ENCODE data around the gene EDAR.

EDAR gene

DNA sequence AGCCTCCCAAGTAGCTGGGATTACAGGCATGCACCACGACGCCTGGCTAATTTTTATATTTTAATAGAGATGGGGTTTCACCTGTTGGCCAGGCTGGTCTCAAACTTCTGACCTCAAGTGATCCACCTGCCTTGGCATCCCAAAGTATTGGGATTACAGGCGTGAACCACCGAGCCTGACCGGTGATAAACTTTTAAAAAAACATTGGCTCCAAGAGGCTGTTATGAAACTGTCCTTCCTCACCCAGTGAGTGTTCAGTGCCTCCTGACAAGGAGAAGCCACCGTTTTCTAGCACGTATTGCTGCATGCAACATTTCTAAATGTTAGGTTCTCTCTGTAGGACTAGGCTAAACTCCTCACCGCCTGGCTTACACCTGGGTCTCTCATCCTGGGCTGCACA lies 63.3 kb downstream of the EDAR start:
- DNase-seq (ENCODE audit: extremely low read depth, insufficient read length): no peak
- Histone ChIP-seq H3K27me3 (replicated peaks; ENCODE audit: control insufficient read depth, insufficient read depth, low read length) (no peaks in the 10 kb centered on the region; the same call in 1 of the 2 replicates), H3K4me3 (replicated peaks; ENCODE audit: low read depth, low read length) (no peak overlapping the region), H3K36me3 (ENCODE audit: control insufficient read depth, insufficient read depth, low read length) (no peaks in the 10 kb centered on the region)
- TF ChIP-seq, protein P1, sequence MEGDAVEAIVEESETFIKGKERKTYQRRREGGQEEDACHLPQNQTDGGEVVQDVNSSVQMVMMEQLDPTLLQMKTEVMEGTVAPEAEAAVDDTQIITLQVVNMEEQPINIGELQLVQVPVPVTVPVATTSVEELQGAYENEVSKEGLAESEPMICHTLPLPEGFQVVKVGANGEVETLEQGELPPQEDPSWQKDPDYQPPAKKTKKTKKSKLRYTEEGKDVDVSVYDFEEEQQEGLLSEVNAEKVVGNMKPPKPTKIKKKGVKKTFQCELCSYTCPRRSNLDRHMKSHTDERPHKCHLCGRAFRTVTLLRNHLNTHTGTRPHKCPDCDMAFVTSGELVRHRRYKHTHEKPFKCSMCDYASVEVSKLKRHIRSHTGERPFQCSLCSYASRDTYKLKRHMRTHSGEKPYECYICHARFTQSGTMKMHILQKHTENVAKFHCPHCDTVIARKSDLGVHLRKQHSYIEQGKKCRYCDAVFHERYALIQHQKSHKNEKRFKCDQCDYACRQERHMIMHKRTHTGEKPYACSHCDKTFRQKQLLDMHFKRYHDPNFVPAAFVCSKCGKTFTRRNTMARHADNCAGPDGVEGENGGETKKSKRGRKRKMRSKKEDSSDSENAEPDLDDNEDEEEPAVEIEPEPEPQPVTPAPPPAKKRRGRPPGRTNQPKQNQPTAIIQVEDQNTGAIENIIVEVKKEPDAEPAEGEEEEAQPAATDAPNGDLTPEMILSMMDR (IDR thresholded peaks at IDR 0.05; ENCODE audit: insufficient read depth, low read length, poor library complexity, severe bottlenecking): no peak

DNA sequence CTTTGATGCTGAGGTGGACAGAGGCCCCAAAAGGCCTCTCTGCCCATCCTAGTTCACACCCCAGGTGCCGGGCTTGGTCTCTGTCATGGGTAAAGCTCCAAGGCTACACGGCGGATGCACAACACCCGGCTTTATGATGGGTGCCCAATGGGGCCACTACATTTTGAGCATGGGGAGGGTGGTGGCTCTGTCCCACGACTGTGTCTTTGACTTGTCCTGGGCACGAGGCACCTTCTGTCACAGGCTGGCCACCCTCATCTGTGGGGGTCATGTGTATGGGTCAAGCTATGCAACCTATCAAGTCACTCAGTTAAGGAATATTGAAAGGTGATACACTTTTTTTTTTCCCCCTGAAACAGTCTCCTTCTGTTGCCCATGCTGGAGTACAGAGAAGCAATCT lies 63.7 kb downstream of the EDAR start:
- no peaks in the 10 kb centered on the region for H3K36me3 ChIP-seq (ENCODE audit: control insufficient read depth, insufficient read depth, low read length)
- H3K27me3 ChIP-seq (replicated peaks; ENCODE audit: control insufficient read depth, insufficient read depth, low read length): no peaks in the 10 kb centered on the region; the same call in 1 of the 2 replicates
- H3K4me3 ChIP-seq (replicated peaks; ENCODE audit: low read depth, low read length): no peak overlapping the region
- TF ChIP-seq, protein P1 (IDR thresholded peaks at IDR 0.05; ENCODE audit: insufficient read depth, low read length, poor library complexity, severe bottlenecking): no peak
- DNase-seq (ENCODE audit: extremely low read depth, insufficient read length): no peak

DNA sequence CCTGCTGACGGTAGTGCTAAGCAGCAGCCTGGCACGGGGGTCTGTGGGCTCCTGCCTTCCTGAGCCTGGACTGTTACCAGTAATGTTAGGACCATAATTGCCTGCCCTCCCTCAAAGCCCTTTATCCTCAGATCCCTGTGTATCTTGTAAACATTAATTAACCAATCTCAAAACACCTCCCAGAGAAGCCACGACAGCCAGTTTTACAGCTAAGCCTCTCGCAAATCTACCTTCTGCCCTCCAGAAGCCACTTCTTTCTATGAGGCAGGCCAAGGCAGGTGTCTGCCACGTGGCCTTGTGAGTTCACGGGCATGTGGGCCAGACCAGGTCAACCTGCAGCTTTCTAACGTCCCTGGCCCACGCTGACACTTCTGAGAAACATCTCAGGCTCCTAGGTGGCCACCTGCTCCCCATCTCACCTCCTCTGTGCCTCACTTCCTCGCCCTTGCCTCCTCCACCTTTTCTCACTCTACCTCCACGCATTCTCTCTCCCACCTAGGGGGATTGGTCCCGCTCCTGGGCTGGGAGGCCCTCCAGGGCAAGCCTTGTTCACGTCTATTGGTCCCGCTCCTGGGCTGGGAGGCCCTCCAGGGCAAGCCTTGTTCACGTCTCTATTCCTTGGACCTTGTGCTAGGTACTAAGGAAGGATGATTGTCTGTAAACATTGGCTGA lies 64.3 kb downstream of the EDAR start:
- Histone ChIP-seq H3K36me3 (ENCODE audit: control insufficient read depth, insufficient read depth, low read length) (no peaks in the 10 kb centered on the region), H3K27me3 (replicated peaks; ENCODE audit: control insufficient read depth, insufficient read depth, low read length) (no peaks in the 10 kb centered on the region; the same call in 1 of the 2 replicates), H3K4me3 (replicated peaks; ENCODE audit: low read depth, low read length) (no peak overlapping the region)
- TF ChIP-seq, protein P1 (IDR thresholded peaks at IDR 0.05; ENCODE audit: insufficient read depth, low read length, poor library complexity, severe bottlenecking): no peak
- DNase-seq (ENCODE audit: extremely low read depth, insufficient read length): no peak

DNA sequence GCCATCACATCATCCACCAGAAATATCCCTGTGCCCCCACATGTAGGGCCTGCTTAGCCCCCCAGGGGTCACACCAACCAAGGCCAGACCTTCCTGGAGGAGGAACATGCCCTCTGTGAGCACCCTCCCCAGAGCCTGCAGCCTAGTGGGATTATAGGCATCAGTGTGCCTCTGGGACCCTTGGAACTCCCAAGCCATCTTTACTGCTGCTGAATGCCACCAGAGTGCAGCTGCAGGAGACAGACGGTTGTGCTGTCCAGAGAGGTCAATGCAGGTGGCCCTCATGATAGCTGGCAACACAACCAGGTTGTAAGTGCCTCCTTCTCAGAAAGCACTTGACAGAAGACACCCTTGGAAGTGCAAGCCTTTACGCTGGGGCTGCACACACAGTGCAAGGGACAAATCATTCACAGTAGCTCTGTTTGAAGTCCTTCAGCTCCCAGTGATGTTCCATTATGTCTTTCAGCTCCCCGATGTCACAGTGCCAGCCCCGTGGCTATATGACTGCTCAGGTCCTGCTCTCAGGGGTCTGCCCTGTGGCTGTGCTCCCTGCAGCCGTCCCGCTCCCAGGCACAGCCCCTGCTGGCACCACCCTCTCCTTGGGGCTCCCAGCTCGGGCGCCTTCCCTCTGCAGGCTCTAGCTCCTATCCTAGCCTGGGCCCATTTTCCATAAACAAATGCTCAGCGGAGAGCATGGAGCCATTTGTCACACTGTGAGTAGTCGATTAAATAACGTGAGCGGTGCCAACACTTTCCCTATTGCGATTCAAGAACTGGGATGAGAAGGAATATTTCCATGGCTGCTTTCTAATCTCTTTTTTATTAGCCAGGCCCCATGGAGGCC lies 65.1 kb downstream of the EDAR start:
- no peaks in the 10 kb centered on the region for H3K36me3 ChIP-seq (ENCODE audit: control insufficient read depth, insufficient read depth, low read length)
- DNase-seq (ENCODE audit: extremely low read depth, insufficient read length): no peak
- H3K27me3 ChIP-seq (replicated peaks; ENCODE audit: control insufficient read depth, insufficient read depth, low read length): no peaks in the 10 kb centered on the region; the same call in 1 of the 2 replicates
- TF ChIP-seq, protein P1 (IDR thresholded peaks at IDR 0.05; ENCODE audit: insufficient read depth, low read length, poor library complexity, severe bottlenecking): no peak
- no peak overlapping the region for H3K4me3 ChIP-seq (replicated peaks; ENCODE audit: low read depth, low read length)

DNA sequence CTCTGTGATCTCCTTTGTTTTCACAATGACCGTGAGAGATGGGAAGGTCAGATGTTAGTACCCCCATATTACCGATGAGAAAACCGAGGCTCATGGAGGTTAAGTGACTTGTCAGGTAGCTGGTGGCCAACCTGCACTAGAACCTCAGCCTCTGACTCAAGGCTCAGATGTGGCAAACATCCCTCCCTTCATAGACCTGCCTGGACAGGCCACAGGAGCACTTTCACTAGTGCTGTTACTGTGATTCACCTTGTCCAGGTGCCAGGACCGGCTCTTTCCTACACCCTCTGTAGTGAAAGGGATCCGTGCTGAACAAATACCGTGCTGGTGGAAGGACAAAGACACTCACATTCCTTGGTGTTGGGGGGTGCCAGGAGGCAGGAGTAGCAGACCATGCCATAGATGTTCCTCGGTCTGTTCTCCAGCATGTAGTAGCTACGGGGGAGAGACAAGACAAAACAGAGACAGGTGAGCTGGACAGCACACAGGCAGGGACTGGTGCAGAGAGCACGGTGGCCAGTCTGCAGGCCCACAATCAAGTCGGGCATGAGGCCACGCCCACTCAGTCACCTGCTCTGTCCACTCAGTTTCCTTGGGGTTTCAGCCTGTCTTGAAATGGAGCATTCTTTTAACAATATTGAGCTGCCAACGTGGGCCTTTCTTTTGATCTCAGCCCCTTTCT lies 65.9 kb downstream of the EDAR start:
- TF ChIP-seq, protein P1 (IDR thresholded peaks at IDR 0.05; ENCODE audit: insufficient read depth, low read length, poor library complexity, severe bottlenecking): no peak
- Histone ChIP-seq H3K4me3 (replicated peaks; ENCODE audit: low read depth, low read length) (no peak overlapping the region), H3K27me3 (replicated peaks; ENCODE audit: control insufficient read depth, insufficient read depth, low read length) (no peaks in the 10 kb centered on the region; the same call in 1 of the 2 replicates), H3K36me3 (ENCODE audit: control insufficient read depth, insufficient read depth, low read length) (no peaks in the 10 kb centered on the region)
- DNase-seq (ENCODE audit: extremely low read depth, insufficient read length): no peak

Measured in GM06990 (cell line).